Measurements from ENCODE around the gene PKP4. TPM values are rescaled to one million over a fixed set of nuclear protein-coding genes. Genes with fewer than 3 reads are reported as not detected.

The PKP4 gene
- total and polyA plus RNA-seq, 2 donors (not counting 1 experiment from before 2014, with no cell fraction given): 2.0 to 13.3 TPM

DNA sequence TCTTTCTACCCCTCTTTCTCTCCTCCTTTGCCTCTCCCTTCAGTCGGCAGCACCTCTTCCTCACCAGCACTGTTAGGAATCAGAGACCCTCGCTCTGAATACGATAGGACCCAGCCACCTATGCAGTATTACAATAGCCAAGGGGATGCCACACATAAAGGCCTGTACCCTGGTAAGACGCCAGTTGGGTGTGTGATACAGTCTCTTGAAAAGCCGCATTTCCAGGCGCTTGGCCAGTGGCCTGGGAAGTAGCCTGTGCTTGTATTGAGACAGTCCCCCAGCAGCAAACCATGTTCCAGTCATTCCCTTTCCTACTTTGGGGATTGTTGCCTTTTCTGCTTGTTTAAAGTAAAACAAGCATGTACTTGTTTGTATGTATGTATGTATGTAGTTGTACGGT lies 219.9 kb downstream of the PKP4 start:
- intact Hi-C loops (cut with micrococcal nuclease): no loop called here
- DNase-seq (no peak), ATAC-seq (ENCODE audit: low read depth) (no peak)
- H3K27me3 Mint-ChIP-seq: no peaks in the 10 kb centered on the region
- CTCF ChIA-PET: no interaction called here
- Histone ChIP-seq H3K9me3 (ENCODE audit: control extremely low read depth in 1 of 3, control insufficient read depth in 2 of 3, insufficient read depth in 1 of 3, low read length in 2 of 3) (no peaks in the 10 kb centered on the region), H2AFZ (ENCODE audit: insufficient read depth, low read depth, low read length, poor library complexity, severe bottlenecking) (no peak overlapping the region), H3K27ac (ENCODE audit: low read length in 2 of 2) (no peak overlapping the region), H3K36me3 (replicated peaks in 1 of 2; ENCODE audit: control extremely low read depth in 1 of 2, control insufficient read depth in 1 of 2, extremely low read depth in 1 of 2, insufficient read depth in 2 of 2, low read length in 1 of 2) (no peaks in the 10 kb centered on the region), H3K4me2 (replicated peaks; ENCODE audit: low read depth, low read length, poor library complexity, severe bottlenecking) (no peak overlapping the region), H3K4me3 (ENCODE audit: control extremely low read depth in 1 of 5, extremely low read depth in 1 of 5, insufficient read depth in 1 of 5, low read depth in 2 of 5, low read length in 4 of 5) (no peak overlapping the region), H3K79me2 (ENCODE audit: control insufficient read depth, insufficient read depth, low read length) (no peaks in the 10 kb centered on the region), H3K4me1 (ENCODE audit: control insufficient read depth in 2 of 2, insufficient read depth in 2 of 2, low read length in 2 of 2) (no peaks in the 10 kb centered on the region), H3K27me3 (replicated peaks in 1 of 4; ENCODE audit: control extremely low read depth in 1 of 4, control insufficient read depth in 3 of 4, insufficient read depth in 4 of 4, low read length in 3 of 4) (no peaks in the 10 kb centered on the region), H4K20me1 (ENCODE audit: control insufficient read depth, insufficient read depth, low read length, poor library complexity, severe bottlenecking) (no peaks in the 10 kb centered on the region), H3K9ac (ENCODE audit: low read length) (no peak overlapping the region)
- H3K4me3 Mint-ChIP-seq: no peak overlapping the region
- POLR2A ChIA-PET: no interaction called here
- no peaks in the 10 kb centered on the region for H3K4me1 Mint-ChIP-seq
- H3K9me3 Mint-ChIP-seq (ENCODE audit: insufficient read depth): no peaks in the 10 kb centered on the region
- WGBS (ENCODE audit: insufficient coverage): 100% methylated on average over 4 of the region's 7 CpGs
- TF ChIP-seq, protein P1, sequence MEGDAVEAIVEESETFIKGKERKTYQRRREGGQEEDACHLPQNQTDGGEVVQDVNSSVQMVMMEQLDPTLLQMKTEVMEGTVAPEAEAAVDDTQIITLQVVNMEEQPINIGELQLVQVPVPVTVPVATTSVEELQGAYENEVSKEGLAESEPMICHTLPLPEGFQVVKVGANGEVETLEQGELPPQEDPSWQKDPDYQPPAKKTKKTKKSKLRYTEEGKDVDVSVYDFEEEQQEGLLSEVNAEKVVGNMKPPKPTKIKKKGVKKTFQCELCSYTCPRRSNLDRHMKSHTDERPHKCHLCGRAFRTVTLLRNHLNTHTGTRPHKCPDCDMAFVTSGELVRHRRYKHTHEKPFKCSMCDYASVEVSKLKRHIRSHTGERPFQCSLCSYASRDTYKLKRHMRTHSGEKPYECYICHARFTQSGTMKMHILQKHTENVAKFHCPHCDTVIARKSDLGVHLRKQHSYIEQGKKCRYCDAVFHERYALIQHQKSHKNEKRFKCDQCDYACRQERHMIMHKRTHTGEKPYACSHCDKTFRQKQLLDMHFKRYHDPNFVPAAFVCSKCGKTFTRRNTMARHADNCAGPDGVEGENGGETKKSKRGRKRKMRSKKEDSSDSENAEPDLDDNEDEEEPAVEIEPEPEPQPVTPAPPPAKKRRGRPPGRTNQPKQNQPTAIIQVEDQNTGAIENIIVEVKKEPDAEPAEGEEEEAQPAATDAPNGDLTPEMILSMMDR (IDR thresholded peaks at IDR 0.05): no peak
- no peak for TF ChIP-seq EZH2 (IDR thresholded peaks at IDR 0.05; ENCODE audit: borderline replicate concordance, insufficient read depth, low read depth, low read length, poor library complexity, severe bottlenecking)
- no peak overlapping the region for H3K27ac Mint-ChIP-seq

DNA sequence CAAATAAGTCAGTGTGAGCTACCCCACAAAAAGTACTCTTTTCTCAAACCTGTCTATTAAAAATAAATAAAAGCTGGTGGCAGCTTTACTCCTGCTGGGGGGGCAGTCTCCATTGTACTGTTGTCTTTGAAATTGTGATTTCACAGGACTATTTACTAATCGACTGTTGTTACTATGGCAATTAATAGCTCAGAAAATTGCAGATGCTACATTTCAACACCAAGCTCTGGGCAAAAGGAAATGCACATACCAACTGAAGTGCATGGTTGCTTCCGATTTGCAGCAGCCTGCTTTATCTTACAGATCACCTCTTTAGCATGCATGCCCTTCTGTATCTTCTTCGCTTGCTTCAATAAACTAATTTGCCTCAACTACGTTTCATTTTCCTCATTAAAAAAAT lies 220.8 kb downstream of the PKP4 start:
- ChIA-PET CTCF (no interaction called here), POLR2A (no interaction called here)
- Histone ChIP-seq H3K27ac (ENCODE audit: low read length in 2 of 2) (no peak overlapping the region), H3K4me1 (ENCODE audit: control insufficient read depth in 2 of 2, insufficient read depth in 2 of 2, low read length in 2 of 2) (no peaks in the 10 kb centered on the region), H3K79me2 (ENCODE audit: control insufficient read depth, insufficient read depth, low read length) (no peaks in the 10 kb centered on the region), H2AFZ (ENCODE audit: insufficient read depth, low read depth, low read length, poor library complexity, severe bottlenecking) (no peak overlapping the region), H3K27me3 (replicated peaks in 1 of 4; ENCODE audit: control extremely low read depth in 1 of 4, control insufficient read depth in 3 of 4, insufficient read depth in 4 of 4, low read length in 3 of 4) (no peaks in the 10 kb centered on the region), H3K36me3 (replicated peaks in 1 of 2; ENCODE audit: control extremely low read depth in 1 of 2, control insufficient read depth in 1 of 2, extremely low read depth in 1 of 2, insufficient read depth in 2 of 2, low read length in 1 of 2) (no peaks in the 10 kb centered on the region), H3K4me3 (ENCODE audit: control extremely low read depth in 1 of 5, extremely low read depth in 1 of 5, insufficient read depth in 1 of 5, low read depth in 2 of 5, low read length in 4 of 5) (no peak overlapping the region), H3K9me3 (ENCODE audit: control extremely low read depth in 1 of 3, control insufficient read depth in 2 of 3, insufficient read depth in 1 of 3, low read length in 2 of 3) (no peaks in the 10 kb centered on the region), H4K20me1 (ENCODE audit: control insufficient read depth, insufficient read depth, low read length, poor library complexity, severe bottlenecking) (no peaks in the 10 kb centered on the region), H3K9ac (ENCODE audit: low read length) (no peak overlapping the region), H3K4me2 (replicated peaks; ENCODE audit: low read depth, low read length, poor library complexity, severe bottlenecking) (no peak overlapping the region)
- Mint-ChIP-seq H3K9me3 (ENCODE audit: insufficient read depth) (no peaks in the 10 kb centered on the region), H3K27me3 (no peaks in the 10 kb centered on the region), H3K4me1 (no peaks in the 10 kb centered on the region), H3K4me3 (no peak overlapping the region), H3K27ac (no peak overlapping the region)
- no CpG with 5 or more reads among the region's 4 CpGs for WGBS (ENCODE audit: insufficient coverage)
- intact Hi-C loops (cut with micrococcal nuclease): no loop called here
- TF ChIP-seq, protein P1 (IDR thresholded peaks at IDR 0.05): no peak
- no peak for TF ChIP-seq EZH2 (IDR thresholded peaks at IDR 0.05; ENCODE audit: borderline replicate concordance, insufficient read depth, low read depth, low read length, poor library complexity, severe bottlenecking)
- ATAC-seq (ENCODE audit: low read depth): no peak
- DNase-seq: no peak
